Breast epithelium (tissue), 4 donors: ENCODE data around the gene TMOD2. TPM values are rescaled to one million over a fixed set of nuclear protein-coding genes. Genes with fewer than 3 reads are reported as not detected.

Source experiments
- DNase-seq, 2 donors: peaks; one replicate each; pipeline ENCODE4 v3.0.0-alpha.2; 2019; ENCODE audit warnings: low spot score in 2 of 2
- H3K27ac ChIP-seq, 2 donors: fragments of 200-600 bp; sonication (generic) in 1 of 2; one replicate each; pipeline ENCODE4 v1.5.1; 2016 to 2019; ENCODE audit warnings: mild to moderate bottlenecking in 1 of 2
- H3K27me3 ChIP-seq, 2 donors: fragments of 200-600 bp; sonication (generic) in 1 of 2; one replicate each; pipeline versions ENCODE4 v1.5.1 to v1.6.0; 2017 to 2019; ENCODE audit warnings: control low read depth in 1 of 2, mild to moderate bottlenecking in 1 of 2
- H3K36me3 ChIP-seq: fragments of 200-600 bp; one replicate; pipeline ENCODE4 v1.5.1; 2019
- H3K4me1 ChIP-seq, 2 donors: fragments of 200-600 bp; sonication (generic); one replicate each; pipeline ENCODE4 v1.5.1; 2016 to 2019; ENCODE audit warnings: control low read depth in 1 of 2
- H3K4me3 ChIP-seq, 3 donors: fragments of 200-600 bp; sonication (generic); 1 replicate in 2 of 3; 2 replicates in 1 of 3; pipeline ENCODE4 v1.5.1; 2016 to 2019; ENCODE audit warnings: mild to moderate bottlenecking in 3 of 3, moderate library complexity in 2 of 3
- H3K9me3 ChIP-seq, 2 donors: fragments of 200-600 bp; sonication (generic) in 1 of 2; one replicate each; pipeline ENCODE4 v1.5.1; 2016 to 2019; ENCODE audit warnings: control low read depth in 1 of 2
- POLR2A ChIP-seq: fragments of 450-650 bp; IDR thresholded peaks from one replicate; pipeline ENCODE4 v1.6.1; 2016; ENCODE audit warnings: antibody characterized with exemption, mild to moderate bottlenecking, moderate library complexity
- POLR2AphosphoS5 ChIP-seq, 3 donors: sonication (generic); formaldehyde crosslinking; IDR thresholded peaks; one replicate each; pipeline ENCODE4 v1.6.1; 2017; ENCODE audit warnings: antibody characterized with exemption in 3 of 3
- intact Hi-C: fragments of 100-400 bp; cut with DNase I; formaldehyde crosslinking; loops from one replicate; pipeline ENCODE4 v1.15.1; 2023; ENCODE audit warnings: low total_unique reads
- total RNA-seq, 3 donors: library from RNA; depleted of rRNA; stranded (reverse); fragments of >200 nt; gene quantifications; one replicate each; pipeline ENCODE4 v1.1.0, GENCODE V29; 2016
- TF ChIP-seq, protein P1 (sequence below), 3 donors: fragments of 450-650 bp; IDR thresholded peaks; one replicate each; pipeline ENCODE4 v1.5.1; 2016 to 2017; ENCODE audit warnings: antibody characterized with exemption in 3 of 3, mild to moderate bottlenecking in 3 of 3, moderate library complexity in 3 of 3

Gene TMOD2
- total RNA-seq, 3 donors from 2014 or later: 8.6 to 16.8 (median 11.5) TPM

DNA sequence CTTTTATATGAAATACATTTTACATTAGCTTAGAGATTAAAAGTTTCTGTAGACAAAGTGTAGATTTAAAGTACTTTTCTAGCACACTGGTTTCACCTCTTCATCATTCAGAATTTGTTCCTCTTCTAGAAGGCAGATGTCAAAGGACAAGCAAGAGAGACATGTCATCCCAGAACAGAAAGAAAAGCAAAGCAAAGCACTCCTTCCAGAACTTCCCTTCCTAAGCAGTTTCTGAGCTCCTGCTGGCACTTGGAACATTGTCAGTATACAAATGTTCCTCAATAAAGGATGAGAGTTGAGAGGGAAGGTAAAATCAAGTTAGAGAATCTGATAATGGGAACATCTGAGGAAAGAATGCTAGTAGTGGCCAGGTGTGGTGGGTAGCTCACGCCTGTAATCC lies 104.2 kb downstream of the TMOD2 start:
- TF ChIP-seq, protein P1, sequence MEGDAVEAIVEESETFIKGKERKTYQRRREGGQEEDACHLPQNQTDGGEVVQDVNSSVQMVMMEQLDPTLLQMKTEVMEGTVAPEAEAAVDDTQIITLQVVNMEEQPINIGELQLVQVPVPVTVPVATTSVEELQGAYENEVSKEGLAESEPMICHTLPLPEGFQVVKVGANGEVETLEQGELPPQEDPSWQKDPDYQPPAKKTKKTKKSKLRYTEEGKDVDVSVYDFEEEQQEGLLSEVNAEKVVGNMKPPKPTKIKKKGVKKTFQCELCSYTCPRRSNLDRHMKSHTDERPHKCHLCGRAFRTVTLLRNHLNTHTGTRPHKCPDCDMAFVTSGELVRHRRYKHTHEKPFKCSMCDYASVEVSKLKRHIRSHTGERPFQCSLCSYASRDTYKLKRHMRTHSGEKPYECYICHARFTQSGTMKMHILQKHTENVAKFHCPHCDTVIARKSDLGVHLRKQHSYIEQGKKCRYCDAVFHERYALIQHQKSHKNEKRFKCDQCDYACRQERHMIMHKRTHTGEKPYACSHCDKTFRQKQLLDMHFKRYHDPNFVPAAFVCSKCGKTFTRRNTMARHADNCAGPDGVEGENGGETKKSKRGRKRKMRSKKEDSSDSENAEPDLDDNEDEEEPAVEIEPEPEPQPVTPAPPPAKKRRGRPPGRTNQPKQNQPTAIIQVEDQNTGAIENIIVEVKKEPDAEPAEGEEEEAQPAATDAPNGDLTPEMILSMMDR (IDR thresholded peaks at IDR 0.05): no peak
- no peak for TF ChIP-seq POLR2AphosphoS5 (IDR thresholded peaks at IDR 0.05)
- no peak for TF ChIP-seq POLR2A
- Histone ChIP-seq H3K36me3 (no peaks in the 10 kb centered on the region), H3K9me3 (no peaks in the 10 kb centered on the region), H3K4me1 (no peaks in the 10 kb centered on the region), H3K27ac (no peak overlapping the region), H3K27me3 (no peaks in the 10 kb centered on the region), H3K4me3 (no peak overlapping the region)
- intact Hi-C loops: no loop called here
- no peak for DNase-seq

DNA sequence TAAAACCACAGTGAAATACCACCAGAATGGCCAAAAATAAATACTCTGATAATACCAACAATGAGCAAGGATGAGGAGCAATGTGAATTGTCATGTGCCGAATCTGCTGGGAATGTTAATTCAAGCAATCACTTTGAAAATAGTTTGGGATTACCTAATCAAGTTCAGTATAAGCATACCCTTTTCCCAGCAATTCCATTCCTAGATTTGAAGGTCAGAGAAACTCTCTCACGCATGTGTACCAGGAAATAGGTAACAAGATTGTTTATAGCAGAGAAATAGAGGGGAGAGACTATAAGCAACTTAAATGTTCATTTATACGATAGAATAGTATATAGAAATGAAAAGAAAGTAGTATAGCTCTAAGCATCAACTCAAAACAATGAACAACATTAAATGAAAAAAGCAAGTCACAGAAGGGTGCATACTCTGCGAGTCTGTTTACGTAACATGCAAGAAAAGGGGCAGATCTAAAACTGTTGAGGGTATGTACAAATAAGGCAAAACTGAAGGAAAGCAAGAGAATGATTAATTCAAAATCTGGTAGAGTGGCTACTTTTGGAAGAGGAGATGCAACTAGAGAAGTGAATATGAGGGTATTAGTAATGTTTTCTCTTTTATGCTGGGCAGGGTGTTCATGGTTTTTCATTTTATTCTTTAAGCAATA lies 105.5 kb downstream of the TMOD2 start:
- Histone ChIP-seq H3K9me3 (no peaks in the 10 kb centered on the region), H3K27ac (no peak overlapping the region), H3K4me1 (no peaks in the 10 kb centered on the region), H3K4me3 (no peak overlapping the region), H3K36me3 (no peaks in the 10 kb centered on the region), H3K27me3 (no peaks in the 10 kb centered on the region)
- intact Hi-C loops: no loop called here
- TF ChIP-seq, protein P1 (IDR thresholded peaks at IDR 0.05): no peak
- TF ChIP-seq POLR2A (no peak), POLR2AphosphoS5 (IDR thresholded peaks at IDR 0.05) (no peak)
- DNase-seq: no peak

DNA sequence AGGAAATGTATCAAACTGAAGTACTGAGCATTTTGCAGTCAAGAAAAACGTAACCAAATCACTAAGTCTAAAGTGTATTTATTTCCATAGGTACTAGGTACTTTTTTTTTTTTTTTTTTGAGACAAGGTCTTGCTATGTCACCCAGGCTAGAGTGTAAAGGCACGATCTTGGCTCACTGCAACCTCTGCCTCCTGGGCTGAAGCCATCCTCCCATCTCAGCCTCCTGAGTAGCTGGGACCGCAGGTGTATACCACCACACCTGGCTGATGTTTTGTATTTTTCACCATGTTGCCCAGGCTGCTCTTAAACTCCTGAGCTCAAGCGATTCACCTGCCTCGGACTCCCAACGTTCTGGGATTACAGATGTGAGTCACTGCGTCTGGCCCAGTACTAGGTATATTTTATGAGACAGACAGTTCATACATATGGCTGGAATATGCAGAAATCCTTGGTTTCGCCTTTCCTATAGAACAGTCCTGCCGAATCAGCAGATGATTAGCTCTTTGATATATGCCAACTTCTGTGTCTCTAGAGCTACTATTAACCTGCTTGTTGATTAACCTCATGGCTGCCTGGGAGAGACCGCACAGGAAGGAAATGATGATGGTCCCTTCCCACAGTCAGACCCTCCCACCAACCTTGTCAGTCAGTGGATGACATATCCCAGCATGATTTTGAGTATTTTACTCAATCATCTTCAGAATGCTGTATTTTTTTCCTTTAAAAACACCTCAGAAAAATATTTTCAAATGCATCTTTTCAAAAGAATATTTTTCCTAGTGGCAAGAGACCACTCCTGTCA lies 110.4 kb downstream of the TMOD2 start:
- no peaks in the 10 kb centered on the region for H3K4me1 ChIP-seq
- H3K27me3 ChIP-seq: no peaks in the 10 kb centered on the region
- H3K4me3 ChIP-seq: no peak overlapping the region
- intact Hi-C loops: loop anchor here (2.0 kb wide), 1 partner anchor 57 kb away; no protein-coding TSS in a partner anchor
- TF ChIP-seq, protein P1 (IDR thresholded peaks at IDR 0.05): no peak
- no peak for TF ChIP-seq POLR2AphosphoS5 (IDR thresholded peaks at IDR 0.05)
- TF ChIP-seq POLR2A: no peak
- DNase-seq: no peak
- no peak overlapping the region for H3K27ac ChIP-seq
- H3K9me3 ChIP-seq: no peaks in the 10 kb centered on the region
- no peaks in the 10 kb centered on the region for H3K36me3 ChIP-seq

DNA sequence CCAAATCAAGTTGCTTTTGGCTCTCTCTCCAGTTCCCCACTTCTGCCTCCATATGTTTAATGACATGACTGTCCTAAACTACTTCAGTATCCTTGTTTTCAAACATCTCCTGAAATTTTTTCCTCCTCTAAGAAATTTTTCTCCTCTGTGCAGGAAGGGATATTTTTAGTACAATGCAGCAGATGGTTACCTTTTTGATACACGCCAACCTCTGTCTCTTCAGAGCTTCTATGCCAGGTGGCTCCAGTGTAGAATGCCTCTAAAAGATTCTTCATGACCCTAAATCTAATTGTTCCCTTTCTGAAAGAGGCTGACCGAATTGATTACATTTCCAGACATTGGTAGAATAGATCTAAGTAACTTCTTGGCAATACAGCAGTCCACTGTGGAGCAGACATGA lies 111.7 kb downstream of the TMOD2 start:
- Histone ChIP-seq H3K27ac (no peak overlapping the region), H3K27me3 (no peaks in the 10 kb centered on the region), H3K9me3 (no peaks in the 10 kb centered on the region), H3K4me3 (no peak overlapping the region), H3K4me1 (no peaks in the 10 kb centered on the region), H3K36me3 (no peaks in the 10 kb centered on the region)
- TF ChIP-seq POLR2AphosphoS5 (IDR thresholded peaks at IDR 0.05): no peak
- no peak for TF ChIP-seq POLR2A
- TF ChIP-seq, protein P1 (IDR thresholded peaks at IDR 0.05): no peak
- intact Hi-C loops: loop anchor here (2.0 kb wide), 1 partner anchor 56 kb away; no protein-coding TSS in a partner anchor
- no peak for DNase-seq
